Measurements from ENCODE around the gene KIF2C.
A peak's percentile ranks its signal among the peaks of the same experiment; 100 is the strongest.
"Not testable (repeated sequence)": the region's sequence is repeated elsewhere in the genome, so short reads cannot be mapped to it uniquely, and the experiment has no call there.

The KIF2C gene

GRCh38 chr1:44719318-44719717, 20.3 kb upstream of the KIF2C start:
- DNase-seq (ENCODE audit: low read depth) = peak; percentile 39

DNA sequence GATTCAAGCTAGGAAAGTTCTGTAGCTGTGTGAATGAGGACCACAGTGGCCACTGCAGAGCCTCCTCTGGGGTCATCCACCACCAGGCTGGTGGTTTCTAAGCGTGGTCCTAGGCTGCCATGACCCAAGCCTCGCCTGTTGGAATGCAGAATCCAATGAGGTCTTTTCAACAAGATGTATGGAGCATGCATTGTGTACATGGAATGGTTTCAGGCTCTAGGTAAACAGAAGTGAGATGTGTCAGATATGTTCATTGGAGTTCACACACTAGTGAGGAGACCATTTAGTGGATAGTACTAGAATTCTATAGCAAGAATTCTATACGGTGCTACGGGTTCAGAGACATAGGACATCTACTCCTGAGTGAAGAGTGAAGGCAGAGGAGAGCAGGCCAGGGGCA, 19.4 kb upstream of the KIF2C start:
- no peak for DNase-seq (ENCODE audit: low read depth)

DNA sequence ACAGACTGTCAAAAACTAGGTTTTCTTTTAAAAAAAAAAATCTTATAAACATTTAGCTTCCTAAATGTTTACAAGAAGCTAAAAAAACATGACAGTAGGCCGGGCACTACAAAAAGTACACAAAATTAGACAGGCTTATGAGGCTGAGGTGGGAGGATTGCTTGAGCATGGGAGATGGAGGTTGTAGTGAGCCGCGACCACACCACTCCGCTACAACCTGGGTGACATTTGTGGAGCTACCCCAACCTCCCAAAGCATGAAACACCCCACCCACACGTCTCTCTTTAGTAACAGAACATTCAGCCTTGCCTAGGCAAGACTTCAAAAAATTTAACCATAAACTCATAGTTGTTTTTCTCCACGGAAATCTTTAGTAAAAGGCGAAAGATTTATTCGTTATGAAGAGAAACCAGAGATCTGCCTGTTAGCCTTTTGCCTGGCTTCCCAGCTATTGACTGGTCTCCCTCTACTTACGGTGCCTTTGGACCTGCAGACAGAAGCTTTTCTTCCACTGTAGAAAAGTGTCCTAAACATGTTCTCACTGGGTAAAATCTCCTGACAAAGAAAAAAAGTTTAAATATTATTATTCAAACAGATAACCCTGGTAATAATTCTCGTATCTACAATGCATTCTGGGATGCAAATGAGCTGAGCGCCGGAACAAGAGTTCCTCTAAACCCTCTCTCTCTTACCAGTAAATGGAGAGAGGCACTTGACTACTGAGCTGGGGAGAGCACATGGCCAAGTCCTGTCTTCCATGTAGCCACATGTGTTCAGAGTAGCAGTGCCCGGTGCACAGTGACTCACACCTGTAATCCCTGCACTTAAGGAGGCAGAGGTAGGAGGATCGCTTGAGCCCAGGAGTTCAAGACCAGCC, 17.9 kb upstream of the KIF2C start:
- DNase-seq (ENCODE audit: low read depth) = peak; percentile 78

DNA sequence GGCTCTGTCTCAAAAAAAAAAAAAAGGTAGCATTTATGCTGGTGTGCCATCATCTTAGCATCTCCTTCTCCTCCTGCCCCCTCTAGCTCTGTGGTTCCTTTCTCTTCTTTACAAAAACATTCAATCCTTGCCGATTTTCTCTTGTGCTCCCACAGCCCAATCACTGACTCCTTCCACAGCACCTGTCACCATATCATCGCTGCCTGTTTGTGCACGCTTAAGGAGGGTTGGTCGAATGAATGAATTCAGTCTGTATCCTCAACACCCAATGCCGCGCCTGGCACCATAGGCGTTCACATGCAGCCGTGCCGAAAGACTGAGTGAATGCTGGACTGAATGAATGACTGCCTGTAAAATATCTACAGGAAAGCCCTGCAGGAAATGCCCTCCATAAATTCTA, 16.6 kb upstream of the KIF2C start:
- DNase-seq (ENCODE audit: low read depth) = no peak

DNA sequence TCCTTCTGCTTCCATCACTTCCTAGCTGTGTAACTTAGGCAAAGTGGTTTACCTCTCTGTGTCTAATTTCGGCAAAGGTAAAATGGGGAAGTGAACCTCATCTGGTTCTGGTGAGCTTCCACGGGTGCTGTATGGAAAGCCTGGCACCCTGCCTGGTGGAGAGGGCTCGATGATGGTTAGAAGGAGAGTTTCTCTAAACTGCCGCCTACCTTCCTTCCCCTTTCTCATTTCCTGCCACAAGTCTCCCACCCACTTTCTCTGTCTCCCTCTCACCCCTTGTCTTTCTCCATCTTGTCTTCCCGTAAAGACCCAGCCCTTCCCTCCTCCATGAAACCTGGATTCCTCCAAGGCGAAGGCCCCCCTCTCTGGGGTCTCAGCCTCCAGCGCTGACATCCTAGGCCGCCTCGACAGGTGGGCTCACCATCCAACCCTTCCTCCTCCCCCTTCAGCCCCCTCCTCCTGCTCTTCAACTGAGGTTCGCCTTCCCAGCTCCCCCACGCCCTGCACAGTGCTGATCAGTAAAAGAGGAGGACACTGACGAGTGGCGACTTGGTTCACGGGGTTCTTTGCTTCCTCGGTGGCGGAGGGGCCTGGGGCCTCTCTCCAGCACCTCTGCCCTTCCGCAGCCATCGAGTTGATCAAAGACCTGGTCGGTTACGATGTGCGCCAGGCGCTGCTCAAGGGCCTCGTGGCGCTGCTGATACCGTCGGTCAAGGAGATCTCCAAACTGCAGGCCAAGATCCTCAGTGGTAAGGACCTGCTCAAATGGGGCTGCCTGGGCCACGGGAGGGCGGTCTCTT, 15.9 kb upstream of the KIF2C start:
- DNase-seq (ENCODE audit: low read depth) = no peak

DNA sequence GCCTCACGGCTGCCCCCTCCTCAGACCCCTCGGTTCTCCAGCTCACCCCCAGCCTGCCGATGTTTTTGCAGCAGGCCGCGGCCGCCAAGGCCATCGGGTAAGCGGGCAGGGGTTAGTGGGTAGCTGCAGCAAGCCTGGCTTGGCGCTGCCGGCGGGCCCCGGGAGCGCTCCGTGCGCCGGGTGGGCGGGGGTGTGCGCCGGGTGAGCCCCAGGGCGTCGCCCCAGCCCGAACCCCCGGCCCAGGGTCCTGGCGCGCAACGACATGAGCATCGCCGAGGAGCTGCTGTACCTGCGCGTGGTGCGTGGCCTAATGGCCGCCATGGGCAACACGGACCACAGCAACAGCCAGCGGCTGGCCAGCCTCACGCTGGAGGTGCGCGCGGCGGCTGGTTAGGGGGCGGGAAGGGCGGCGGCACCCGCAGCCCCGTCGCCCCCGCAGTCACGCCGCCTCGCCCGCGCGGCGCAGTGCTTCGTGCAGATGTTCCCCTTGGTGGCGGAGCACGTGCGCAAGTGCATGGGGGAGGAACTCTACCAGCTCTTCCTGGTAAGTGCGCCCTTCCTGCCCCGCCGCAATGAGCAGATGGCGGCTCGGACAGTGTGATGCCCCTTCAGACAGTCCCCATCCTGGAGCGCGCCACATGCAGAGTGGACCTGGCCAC, 15.2 kb upstream of the KIF2C start:
- DNase-seq (ENCODE audit: low read depth) = no peak

DNA sequence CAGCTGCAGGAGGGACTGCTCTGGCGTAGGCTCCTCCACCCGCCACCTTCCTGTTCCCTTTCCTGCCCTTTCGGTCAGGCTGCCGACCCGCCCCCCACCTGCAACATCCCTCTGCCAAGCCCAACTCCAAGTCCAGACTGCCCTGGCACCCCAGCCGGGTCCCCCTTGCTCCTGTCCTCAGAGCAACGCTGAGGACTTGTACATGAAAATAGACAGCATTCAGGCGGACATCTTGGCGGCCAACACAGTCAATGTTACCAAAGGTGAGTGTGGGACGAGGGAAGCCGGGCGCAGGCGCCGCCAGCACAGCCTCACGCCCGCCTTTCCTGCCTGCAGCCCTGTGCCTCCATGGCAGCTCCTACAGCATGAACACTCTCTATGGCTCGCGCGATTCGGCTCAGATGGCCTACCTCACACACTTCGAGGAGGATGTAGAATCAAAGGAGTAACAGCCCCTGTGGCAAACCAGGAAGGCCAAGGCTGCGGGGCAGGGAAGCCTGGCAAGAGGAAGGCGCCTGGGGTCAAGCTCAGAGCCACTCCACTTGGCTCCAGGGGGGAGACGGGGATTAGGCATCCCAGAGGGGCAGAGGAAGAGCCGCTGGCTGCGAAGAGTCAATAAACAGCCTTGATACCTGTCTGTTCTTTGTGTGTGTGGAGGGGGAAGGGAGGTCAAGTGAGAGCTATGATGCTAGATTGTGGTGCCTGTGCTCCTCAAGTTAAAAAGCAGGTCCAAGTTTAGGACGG, 14.5 kb upstream of the KIF2C start:
- no peak for DNase-seq (ENCODE audit: low read depth)

DNA sequence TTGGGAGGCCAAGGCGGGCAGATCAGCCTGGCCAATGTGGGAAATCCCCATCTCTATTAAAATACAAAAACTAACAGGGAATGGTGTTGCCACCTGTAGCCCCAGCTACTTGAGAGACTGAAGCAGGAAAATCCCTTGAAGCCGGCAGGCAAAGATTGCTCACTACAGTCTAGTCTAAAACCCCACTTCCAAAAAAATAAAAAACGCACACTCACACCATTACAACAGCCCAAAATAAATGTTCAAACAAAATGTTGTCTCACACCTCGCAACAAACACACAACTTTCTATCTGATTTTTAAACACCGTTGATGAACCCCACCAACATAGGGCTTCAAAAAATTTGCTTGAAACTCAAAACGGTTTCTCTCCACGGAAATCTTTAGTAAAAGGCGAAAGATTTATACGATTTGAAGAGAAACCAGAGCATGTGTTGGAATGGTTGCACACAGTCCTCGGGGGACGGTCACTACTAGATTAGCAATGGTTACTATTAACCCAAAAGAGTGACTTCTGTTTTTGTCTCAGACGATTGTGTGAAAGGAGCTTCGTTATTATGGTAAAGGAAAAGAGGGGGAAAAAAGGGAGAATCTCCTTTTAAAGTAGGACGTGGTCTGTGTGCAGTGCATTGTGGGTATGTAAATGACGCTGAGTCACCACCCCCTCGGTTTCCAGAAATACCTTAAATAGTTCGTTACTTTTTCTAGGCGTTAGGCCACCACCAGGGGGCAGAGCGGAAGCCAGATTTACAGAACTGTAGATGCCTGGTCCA, 8.7 kb upstream of the KIF2C start, which contains the start of gene RNU5D-1:
RNU5D-1 (minus strand) TSS at position 430 of the 772 bp plus-strand sequence.
- peak; percentile 96 for DNase-seq (ENCODE audit: low read depth)

DNA sequence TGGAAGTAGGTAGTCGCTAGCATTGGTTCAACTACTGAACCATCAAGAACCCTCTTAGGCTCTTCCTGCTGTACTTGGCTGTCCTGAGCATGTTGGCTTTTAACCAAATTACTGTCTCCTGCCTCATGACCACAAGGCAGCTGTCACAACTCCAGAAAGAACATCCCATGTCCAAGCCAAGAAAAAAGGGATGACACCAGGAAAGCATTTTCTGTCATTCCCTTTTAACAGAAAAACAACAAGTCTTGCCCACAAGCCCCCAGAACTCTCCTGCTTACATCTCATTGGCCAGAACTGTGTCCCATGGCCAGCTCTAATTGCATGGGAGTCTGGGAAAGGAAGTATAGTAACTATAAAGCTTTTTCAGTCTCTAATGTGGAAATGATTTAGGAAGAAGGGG, 6.3 kb upstream of the KIF2C start:
- DNase-seq (ENCODE audit: low read depth) = peak; percentile 94

GRCh38 chr1:44733784-44734183, 5.9 kb upstream of the KIF2C start:
- DNase-seq (ENCODE audit: low read depth) = no peak

GRCh38 chr1:44735992-44736391, 3.6 kb upstream of the KIF2C start:
- DNase-seq (ENCODE audit: low read depth) = no peak

DNA sequence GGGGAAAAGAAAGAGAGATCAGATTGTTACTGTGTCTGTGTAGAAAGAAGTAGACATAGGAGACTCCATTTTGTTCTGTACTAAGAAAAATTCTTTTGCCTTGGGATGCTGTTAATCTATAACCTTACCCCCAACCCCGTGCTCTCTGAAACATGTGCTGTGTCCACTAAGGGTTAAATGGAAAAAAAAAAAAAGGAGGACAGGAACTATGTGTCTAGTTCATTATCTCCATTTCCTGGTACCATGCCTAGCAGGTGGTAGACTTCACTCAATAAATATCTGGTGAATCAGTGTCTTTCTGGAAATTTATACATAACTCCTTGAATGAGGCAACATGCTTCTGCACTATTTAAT, 707 bp upstream of the KIF2C start:
- DNase-seq (ENCODE audit: low read depth) = not testable (repeated sequence)

- DNase-seq (ENCODE audit: low read depth) = no peak
Observed at GRCh38 chr1:44740179-44740617, 561 bp downstream of the KIF2C start.

DNA sequence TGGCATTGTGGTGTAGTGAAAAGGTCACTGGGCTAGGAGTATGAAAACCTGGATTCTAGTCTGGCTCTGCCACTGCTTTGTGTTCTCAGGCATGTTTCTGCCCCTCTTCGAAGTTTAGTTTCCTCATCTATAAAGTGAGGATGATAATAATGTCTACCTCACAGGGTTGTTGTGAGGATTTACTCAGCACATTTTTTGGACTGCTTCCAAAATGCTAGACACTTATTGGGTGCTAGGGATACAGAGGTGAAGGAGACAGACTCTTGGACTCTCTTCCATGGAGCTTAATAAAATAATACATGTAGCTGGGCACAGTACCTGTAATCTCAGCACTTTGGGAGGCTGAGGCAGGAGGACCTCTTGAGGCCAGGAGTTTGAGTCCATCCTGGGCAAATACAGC, 3.6 kb downstream of the KIF2C start:
- DNase-seq (ENCODE audit: low read depth) = peak; percentile 37

DNA sequence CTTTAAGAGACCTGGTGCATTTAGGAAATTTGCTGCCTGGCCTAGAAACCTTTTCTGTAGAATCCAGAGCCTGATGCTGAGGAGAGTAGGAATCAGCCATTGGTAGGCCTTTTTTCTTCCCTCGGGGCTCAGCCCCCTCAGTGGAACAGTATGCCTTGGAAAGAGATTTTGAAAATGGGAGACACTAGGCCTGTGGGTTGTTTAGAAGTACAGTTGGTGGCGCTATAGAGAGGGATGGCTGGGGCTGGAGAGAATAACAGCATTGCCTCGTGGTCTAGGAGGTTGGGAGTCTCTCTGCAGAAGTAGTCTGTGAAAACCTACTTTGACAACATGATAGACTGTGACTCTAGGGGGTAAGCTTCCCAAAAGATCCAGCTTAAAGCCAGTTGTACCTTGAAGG, 8.2 kb downstream of the KIF2C start:
- no peak for DNase-seq (ENCODE audit: low read depth)

- no peak for DNase-seq (ENCODE audit: low read depth)
Observed at GRCh38 chr1:44757420-44757819, 17.8 kb downstream of the KIF2C start.

DNA sequence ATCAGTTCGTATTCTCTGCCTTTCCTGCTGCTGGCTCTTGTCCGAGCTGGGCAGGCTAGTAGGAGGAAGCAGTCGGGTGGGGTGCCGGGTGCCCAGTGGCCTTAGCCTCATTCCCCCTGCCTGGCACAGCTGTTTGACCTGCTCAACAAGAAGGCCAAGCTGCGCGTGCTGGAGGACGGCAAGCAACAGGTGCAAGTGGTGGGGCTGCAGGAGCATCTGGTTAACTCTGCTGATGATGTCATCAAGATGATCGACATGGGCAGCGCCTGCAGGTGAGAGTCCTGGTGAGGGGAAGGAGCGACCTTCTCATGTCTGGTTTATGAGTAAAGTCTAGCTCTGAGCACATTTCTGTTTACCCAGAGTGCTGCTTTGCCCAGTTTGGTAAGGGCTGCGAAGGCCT, 19.4 kb downstream of the KIF2C start:
- DNase-seq (ENCODE audit: low read depth) = no peak

GRCh38 chr1:44760876-44761275, 21.2 kb downstream of the KIF2C start:
- no peak for DNase-seq (ENCODE audit: low read depth)

DNA sequence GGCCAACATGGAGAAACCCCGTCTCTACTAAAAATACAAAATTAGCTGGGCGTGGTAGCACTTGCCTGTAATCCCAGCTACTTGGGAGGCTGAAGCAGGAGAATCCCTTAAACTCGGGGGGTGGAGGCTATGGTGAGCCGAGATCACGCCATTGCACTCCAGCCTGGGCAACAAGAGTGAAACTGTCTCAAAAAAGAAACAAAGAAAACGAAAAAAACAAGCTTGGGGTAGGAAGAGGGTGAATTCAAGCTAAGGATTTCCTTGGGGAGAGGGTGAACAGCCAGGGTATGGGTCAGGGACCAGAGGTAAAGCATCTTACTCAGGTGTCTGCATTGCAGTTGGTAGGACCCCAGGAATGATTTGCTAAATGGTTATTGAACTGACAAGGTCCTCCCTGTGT, 26.8 kb downstream of the KIF2C start:
- DNase-seq (ENCODE audit: low read depth) = not testable (repeated sequence)

DNA sequence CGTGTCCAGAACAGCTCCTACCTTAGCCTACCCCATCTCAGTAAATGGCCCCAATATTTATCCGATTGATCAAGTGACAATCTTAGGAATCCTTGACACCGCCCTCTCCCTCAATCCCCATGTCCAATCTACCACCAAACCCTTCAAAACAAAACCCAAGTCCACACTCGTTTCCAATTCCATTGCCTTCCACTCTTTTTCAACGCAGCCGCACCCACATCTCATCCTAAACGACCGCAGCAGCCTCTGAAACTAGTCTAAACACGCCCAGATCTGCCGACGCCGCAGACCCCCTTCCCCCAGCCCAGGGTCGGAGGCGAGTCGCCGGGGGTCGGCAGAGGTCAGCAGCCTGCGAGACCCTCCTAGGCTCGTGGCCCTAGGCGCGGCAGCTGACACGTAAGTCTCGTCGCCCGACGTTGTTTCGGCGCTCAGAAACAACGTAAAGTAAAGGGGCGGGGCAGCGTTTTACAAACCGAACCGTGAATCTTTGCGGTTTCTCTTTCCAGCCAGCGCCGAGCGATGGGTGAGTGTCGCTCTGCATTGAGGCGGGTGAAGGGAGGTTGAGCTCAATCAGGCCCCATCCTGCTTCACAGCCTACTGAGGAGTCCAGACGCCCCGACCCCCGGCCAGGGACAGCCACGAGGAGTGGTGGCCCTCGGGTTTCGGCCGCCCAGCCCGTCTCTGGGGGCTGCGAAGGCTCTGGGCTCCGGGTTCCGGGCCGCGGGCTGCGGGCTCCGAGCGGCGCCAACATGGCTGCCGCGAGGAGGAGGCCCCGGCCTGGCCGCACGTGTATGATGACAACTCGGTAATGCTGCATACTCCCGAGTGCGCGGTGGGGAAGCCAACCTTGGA, 35.7 kb downstream of the KIF2C start, which contains the start of gene RPS8:
RPS8 (plus strand) TSS at position 463 of the 852 bp plus-strand sequence; CDS start at position 520, 57 bp downstream.
- DNase-seq (ENCODE audit: low read depth) = peak; percentile 94

Data from EH (cell line).